IPS-NIHi7 (cell line): ENCODE data around the gene EBF3.

ENCODE experiments used
- DNase-seq: peaks from one replicate; pipeline ENCODE4 v3.0.0; 2012; ENCODE audit warnings: mixed read lengths; ENCODE audit errors: extremely low spot score

EBF3 gene

DNA sequence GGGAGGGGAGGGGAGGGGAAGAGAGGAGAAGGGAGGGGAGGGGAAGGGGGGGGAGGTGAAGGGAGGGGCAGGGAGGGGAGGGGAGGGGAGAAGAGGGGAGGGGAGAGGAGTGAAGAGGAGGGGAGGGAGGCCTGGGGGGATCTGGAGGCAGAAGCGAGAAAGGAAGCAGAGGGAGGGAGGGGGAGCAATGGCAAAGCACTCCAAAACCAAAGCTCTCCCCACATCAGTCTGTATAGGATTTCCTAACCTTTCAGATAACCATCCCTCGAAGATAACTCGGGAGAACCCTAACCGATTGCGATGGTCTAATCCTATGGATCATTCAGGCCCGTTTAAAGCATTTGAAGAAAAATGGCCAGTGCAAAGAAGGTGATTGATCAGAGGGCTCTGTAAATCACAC is 19.0 kb downstream of the EBF3 start:
- DNase-seq: no peak

DNA sequence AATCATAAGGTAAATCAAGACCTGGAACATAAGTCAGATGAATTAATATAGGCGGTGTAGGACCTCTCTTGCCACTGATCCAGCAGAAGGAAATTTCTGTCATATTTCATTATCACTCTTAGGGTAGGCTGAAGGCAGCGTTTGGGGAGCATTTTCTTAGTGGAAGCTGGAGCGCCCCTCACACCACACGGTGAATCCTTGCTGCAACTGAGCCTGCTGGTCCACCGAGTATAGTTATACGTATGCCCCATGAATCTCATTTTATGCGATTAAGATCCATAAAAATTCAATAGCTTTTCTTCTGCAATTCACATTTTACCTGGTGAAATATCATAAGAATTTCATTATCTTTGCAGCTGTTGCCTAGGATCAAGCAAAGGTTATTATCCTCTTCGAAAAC is 19.6 kb downstream of the EBF3 start:
- no peak for DNase-seq

DNA sequence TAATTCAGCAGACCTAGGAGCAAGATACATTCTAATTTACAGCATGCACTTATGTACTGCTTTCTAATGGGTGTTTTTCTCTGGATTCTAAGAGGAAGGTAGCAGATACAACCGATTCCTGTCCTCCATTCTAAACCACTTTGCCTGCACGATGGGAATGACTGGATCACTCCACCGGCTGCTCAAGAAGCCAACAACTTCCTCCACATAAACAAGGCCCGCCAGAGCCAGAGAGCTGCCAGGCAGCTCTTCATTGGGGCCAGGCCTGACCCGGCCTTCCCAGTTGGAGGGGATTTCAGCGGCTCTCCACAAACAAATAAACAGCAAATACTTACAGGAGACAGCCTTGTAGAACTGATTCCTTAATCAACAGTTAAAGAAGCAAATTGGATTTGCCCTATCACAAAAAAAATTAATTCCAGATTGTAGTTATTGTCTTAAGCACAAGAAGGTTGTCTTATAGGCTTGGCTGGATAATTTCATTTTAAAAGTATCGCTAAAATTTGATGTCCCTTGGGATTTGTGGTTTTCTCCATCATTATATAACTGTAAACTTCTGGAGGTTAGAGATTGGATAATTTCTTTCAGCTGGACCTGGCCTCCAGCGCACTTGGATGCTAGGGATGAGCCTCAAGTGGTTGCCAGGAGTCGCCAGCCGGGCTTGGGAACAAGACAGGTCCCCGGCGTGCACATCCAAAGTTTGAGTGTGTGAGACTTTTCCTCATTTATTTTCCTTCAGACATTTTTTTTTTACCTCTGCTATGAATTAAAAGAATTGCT is 20.9 kb downstream of the EBF3 start:
- no peak for DNase-seq

DNA sequence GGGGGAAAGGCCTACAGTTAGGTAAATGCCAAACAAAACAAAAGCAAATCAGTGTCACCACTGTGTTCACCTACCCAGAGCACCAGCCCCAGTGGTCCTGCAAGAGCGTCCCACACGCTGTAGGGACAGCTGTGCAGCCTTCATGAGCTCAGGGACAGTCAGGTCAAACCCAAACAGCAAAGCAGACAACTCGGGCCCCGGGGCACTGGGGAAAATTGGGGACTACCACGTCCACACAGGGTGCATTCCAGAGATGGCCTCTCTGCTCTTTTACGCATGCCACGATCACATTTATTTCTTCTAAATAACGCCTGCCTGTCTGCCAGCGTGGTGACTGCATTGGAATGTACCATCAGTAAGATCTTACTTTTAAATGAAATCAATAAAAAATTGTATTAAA is 21.7 kb downstream of the EBF3 start:
- DNase-seq: no peak

DNA sequence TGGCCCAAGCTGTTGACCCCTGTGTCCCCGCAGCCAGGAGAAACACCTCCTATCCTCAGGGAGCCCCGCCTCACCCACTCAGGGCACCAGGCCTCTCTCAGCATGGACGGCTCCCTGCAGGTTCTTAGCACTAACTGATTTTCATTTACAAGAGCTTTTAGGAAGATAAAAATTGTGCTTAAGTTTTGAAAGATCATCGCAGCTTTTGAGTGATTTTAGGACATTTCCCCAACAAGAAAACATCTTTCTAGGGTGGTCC is 22.1 kb downstream of the EBF3 start:
- DNase-seq: no peak

DNA sequence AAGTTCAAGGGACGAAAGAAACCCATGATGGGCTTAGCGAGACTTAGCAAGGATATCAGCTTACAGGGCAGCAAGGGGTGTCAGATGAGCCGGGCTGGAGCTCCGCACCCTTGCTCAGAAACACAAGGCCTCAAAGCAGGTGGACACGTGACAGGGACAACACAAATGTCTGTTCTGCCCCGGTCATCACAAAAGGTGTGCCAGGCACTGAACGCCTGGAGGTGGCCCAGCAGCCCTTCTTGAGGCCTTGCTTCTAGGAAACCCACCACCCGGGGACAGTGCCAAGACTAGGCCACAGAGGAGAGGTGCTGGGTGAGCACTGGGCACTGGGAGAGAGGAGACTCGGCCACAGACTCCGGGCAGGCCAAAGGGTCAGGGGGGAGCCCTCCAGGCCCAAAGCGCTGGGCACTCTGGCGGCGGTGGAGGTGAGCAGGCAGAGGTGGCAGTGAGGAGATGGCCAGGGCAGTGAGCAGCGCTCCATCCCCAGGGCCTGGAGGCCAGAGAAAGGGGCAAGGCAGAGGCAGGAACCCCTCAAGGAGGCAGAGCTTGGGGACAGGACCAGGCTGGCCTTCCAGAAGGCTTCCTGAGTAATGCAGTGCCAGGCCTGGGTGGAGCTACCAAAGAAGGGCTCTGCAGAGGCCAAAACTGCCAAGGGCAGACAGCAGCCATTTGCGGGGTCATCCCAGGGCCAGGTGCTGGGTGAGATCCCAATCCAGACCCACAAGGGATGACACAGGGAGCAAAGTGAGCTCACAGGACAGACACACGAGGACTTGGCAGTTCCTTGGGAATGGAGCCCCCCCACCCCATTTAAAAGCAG is 22.7 kb downstream of the EBF3 start:
- DNase-seq: no peak

DNA sequence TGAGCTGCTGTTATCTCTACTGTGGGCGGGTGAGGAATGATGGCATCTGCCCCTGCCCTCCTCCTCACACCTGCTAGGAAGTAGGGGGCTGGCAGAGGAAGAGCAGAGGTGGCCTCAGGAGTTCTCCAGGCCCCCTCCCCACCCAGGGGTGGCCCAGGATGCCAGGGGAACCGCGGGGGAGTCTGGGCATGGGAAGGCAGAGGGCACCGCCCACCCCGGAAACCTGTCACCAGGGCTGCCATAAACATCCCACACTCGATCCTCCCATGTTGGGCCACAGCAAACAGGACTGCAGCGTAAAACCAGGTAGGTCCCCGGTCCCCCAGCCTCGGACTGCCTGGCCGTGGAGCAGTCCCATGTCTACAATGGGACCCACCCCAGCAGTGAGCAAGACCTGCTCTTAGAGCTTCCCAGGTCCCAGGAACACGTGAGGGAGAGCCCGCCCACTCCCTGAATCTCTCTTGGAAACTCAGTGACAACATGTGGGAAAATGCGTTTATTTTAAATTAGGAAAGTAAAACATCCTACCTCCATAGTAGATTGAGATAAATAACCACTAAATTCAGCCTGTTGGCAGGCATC is 23.4 kb downstream of the EBF3 start:
- no peak for DNase-seq

DNA sequence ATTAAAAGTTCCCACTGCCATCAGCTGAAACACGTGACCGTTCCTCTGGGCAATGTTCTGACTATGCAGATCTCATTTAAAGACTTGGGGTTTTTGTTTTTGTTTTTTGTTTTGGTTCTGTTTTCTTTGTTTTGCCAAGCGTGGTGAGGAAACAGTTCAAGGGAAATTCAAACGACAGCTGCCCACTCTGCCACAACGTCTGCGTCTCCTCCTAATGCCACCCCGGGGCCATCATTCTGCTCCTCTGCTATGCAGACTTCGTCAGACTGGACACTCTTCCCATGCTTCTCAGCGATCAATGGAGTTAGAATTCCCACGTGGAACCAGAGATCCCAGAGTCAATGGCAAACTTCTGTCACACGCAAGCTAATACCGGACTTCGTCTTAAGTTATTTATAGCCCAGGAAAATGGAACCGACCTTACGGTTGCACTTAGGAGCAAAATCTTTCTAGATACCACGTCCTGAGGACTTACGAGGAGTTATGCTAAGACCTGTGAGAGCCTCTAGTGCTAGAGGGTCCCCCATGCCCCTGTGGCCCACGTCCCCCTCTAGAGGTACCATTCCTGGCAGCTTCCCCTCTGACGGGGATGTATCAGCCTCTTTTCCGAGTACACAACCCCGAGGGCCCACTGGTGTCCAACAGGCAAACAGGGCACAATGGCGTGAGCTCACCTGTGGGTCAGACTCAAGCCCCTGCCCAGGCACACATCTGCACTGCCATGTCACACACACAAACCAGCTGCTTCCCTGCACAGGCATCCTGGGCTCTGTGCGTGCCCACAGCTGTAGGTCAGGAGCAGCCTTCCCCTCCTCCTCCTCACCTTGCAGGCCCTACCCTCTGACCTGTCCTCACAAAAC is 24.4 kb downstream of the EBF3 start:
- no peak for DNase-seq

DNA sequence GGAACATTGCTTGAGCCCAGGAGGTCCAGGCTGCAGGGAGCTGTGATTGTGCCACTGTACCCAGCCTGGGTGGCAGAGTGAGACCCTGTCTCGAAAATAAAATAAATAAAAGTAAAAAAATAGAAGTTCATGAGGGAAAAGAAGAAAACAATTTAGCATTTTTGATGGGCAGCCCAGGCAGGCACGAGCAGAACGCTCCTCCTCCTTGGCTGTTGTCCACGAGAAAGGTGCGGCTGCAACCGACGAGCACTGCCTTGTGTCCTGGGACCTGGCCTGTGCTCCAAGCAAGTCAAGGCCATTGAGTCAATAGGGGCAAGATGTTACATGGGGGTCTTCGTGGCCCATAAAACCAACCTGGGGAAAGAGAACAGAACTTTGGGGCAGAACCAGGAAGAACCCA is 25.6 kb downstream of the EBF3 start:
- DNase-seq: no peak

DNA sequence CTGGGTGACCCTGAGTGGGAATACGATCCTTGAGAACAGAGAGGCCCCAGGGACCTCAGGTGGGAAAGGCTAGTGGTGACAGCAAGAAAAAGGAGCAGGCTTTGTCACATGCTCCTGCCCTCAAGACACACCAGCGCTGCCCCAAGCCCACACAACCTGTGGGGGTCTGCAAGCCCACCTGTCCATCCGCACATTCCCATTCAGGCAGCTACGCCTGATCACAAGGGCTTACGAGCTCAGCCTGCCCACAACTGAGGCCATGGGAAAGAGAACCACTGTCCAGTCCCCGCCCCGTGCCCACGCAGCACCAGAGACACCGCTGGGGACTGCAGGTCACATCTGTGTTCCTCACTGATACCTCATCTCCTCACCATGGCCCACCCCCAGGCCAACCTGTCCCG is 26.7 kb downstream of the EBF3 start:
- DNase-seq: no peak

DNA sequence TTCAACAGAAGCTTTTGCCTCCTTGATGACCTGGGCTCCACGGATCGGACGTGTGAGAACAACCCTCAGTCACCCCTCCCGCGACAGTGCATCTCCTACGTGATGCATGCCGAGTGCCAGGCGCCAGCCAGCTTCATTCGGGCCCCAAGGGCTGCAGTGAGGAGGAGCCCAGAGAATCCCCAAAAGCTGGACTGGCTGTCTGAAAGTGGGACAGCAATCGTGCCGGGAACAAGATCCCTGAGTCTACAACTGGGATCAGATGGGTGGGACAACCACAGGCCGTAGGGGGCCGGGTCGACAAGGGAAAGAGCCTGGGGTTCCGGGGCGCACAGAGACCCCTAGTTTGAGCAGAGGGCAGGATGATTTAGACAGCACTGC is 27.2 kb downstream of the EBF3 start:
- DNase-seq: no peak

DNA sequence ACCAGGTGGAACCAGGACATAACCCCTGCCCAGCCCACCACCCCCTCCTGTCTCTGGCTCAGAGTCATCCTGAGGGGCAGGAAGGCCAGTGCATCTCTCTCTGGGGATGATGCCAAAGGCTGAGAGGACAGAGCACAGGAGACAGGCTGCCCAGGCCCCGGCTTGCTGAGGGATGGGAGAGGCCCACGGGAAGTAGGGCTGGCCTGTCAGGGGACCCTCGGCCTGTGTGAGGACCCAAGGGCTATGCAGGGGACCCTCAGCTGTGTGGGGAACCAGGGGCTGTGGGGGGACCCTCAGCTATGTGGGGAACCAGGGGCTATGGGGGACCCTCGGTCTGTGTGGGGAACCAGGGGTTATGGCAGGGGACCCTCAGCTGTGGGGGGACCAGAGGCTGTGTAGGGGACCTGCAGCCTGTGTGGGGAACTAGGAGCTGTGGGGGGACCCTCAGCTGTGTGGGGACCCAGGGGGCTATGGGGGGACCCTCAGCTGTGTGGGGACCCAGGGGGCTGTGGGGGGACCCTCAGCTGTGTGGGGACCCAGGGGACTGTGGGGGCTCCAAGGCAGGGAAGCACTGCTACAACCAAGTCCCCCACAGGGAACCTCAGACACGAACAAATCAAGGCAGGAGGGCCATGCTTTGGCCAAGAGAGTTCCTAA is 27.7 kb downstream of the EBF3 start:
- DNase-seq: no peak

DNA sequence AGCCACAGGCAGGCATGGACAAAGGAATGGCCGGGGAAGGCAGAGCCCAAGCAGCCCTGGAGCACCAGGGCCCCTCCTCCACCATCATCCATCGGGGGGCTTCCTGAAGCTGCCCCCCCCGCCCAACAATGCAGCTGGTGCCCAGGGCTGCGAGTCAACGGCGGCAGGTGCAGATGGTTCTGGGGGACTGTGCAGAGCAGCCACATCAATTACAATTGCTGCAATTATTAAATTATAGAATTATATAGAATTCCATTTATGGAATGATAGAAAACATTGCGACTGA is 28.3 kb downstream of the EBF3 start:
- DNase-seq: no peak

DNA sequence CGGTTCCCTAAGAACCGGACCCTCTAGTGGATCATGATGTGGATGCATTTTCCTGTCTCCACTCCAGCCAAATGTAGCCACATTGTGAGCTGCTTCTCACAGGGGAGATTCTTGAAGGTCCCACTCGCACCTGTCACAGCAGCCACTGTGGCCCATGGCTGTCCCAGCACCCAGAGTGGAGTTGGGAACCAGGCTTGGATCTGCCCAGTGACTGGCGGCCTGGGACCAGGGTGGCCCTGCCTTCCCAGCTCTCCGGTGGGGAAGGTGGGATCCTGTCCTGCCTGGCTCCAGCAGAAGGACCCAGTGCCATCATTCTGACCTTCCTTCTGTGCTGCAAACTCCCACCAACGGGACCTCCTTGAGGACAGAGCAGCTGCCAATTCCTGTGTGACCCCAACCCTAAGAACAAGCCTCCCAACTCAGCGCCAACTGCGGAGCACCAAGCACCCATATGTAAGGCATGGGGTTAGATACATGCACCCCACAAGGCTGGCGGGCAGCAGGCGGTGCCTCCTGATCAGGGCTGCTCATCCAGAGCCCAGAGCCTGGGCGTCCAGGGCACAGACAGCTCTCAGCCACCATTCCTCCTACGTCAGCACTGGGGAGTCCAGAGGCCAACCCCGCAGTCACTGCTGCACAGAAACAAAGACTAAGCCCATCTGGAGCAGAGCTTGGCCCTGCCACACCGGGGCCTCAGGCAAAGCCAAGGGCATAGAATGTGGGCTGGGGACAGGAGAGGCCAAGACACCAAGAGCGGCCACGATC is 28.8 kb downstream of the EBF3 start:
- DNase-seq: no peak

DNA sequence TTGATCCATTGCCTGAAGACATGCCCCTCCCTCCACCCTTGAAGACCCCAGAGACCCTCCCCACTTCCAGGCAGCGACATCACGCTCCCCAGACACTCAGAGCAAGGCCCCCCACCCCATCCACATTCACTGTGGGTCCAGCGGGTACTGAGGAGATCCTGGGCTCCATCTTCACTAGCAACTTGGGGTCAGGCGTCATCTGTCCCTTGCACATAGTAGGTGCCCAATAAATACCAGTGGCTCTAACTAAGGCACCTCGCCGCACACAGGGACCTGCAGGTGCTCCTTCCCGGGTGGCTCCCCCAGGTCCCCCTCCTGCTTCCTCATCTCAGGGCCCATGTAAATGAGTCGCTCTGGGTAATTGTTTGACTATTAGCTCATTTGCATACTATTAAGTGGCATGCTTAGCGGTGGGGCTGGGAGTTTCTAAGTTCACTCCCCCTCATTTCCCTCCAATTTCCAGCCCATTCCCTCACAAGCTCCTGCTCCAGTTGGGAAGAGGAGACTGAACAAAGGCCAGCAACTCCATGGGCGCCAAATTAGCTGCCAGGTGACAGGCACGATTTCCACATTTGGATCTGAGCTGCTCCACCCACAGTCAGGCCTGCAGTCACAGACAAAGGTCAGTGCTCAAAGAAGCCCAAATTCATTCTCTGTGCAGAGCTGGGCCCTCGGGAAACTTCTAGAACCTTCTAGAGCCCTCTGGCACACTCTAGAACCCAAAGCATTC is 29.7 kb downstream of the EBF3 start:
- DNase-seq: no peak

DNA sequence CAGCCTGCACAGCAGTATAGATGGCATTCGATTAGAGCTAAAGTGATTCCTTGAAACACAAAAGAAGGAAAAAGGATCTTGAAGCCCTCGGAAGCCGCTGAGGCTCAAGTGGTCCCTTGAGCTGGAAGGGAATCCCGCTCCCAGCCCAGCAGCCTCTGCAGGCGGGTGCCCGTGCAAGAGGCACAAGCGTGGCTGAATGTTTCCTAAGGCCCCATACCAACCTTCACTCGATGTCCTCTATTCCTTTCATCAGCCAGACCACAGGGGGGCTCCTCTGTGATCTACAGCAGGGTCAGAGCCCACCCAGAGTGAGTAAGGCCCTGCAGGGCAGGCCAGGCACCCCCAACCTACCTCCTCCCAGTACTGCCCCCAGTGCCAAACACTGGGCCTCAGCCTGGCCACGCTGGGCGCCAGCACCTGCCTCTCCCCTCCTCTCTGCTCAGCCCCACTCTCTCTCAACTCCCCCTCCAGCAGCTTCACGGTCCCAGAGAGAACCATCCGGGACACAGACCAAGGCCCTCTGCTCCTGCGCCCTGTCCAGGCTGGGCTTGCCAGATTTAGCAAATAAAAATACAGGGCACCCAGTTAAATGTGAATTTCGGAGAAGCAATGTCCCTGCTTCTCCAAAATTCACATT is 30.5 kb downstream of the EBF3 start:
- DNase-seq: no peak

DNA sequence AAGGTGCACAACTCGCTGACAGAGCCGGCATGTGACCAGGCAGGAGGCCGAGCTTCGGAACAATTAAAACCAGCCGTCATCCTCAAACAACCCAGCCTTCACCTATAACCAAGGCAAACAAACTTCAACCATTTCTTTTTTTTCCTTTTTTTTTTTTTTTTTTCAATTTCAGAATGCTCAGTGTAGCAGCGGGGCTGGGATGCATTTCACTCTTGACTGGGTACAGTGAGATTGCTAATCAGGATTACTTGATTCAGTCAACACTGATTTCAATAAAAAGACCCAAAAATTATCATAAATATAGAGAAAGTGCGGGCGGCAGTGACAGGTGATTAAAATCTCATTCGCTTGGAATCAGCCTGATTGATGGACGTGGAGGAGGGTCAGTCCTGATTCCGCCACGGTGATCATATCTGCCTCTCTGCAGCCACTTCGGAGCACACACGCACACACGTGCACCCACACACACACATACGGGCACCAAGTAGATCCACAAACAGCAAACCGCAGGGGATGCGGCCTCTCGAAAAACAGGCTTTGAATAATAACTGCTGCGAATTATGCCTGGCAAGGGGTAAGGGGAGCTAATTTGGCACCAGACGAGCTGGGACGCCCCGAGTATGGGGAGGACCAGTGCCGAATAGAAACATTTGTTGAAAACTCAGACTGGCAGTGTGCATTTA is 31.2 kb downstream of the EBF3 start:
- DNase-seq: no peak

DNA sequence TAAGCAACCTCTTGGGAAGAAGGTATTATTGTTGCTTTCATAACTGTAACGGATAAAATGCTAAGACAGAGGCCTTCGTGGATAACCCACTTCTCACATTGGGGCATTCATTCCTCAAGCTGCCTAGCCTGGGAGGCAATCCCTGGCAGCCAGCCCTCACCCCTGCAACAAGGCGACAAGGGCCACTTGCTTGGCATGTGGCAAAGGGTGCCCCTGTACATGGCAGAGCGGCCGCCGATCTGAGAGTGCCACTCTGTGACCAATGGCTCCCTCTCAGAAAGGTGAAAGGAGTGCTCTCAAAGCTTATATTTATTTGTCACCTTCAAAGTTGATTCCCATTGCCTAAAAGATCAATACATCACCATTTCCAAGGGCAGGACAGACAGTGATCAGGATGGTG is 31.9 kb downstream of the EBF3 start:
- no peak for DNase-seq
